Endometrial microvascular endothelial cells (primary cell): ENCODE data around the gene KREMEN2. TPM values are rescaled to one million over a fixed set of nuclear protein-coding genes. Genes with fewer than 3 reads are reported as not detected.

Source experiments
- in situ Hi-C: cut with HindIII; loops from 2 replicates; pipeline ENCODE4 v1.10.0; 2017; ENCODE audit warnings: low sequenced_read_pairs, low pct_unique_long_range_greater_than_20kb; ENCODE audit errors: inconsistent ontology term
- total RNA-seq: library from RNA; depleted of rRNA; stranded (reverse); fragments of >200 nt; gene quantifications from one replicate; pipeline ENCODE4 v1.2.3, GENCODE V29; 2015; ENCODE audit errors: inconsistent ontology term

KREMEN2 gene
- total RNA-seq, 1 donor from 2014 or later, result not detected

DNA sequence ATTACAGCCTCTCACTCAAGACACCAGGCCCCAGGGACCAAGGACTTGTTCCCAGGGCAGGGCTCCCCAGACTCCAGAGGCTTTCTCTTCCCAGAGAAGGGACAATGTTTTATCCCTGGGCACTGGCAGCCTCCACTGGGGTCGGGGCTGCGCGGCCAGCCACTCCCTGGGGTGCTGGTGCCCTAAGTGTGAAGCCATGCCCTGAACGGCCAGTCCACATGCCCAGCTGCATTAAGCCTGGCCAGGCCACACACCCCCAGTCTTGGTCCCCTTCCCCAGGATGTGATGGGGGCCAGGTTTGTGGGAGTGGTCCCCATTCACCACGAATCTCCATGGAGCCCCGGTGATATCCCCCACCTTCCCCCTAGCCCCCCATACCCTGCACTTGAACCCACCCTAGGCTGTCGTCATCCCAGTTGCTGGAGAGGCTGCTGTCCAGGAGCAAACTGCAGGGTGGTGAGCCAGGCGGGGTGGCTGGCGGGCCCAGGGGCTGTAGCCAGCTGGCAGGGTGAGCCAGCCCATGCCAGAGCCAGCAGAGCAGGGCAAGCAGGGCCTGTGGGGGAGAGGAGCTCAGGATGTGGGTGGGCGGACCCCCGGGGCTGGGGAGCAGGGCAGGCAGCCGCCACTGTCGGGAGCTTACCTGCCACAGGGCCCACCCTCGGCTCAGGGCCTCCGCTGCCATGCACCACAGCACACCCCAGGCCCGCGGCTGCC, 9.7 kb downstream of the KREMEN2 start:
- in situ Hi-C loops, result no loop called here

DNA sequence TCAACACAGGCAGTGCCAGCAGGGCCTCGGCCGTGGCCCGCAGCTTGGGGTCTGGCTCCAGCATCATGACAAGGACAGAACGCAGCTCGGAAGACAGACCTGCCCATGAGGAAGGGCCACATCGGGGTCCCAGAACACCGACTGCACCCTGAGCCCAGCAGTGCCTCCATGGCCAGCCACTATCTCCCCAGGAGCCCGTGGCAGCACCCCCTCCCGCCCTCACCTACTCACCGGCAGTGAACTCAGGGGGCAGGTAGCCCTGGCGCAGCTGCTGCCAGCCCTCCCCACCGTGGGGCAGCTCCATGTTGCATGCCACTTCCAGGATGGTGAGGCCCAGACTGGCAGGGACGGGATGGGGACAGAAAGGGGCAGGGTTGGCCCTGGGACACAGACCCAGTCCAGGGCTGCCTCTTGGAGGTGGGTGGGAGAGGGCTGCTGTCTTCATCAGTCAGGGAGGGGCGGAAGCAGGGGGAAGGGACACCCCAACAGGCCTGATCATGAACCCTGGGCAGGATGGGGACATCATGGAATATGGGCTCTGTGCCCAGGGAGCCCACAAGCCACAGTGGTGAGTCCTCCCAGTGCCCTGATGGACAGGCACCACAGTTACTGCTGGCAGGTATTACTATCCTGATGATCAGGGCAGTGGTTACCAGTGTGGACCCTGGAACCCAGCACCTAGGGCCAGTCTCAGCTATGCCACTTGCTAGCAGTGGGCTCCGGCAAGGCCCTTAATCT, 10.4 kb downstream of the KREMEN2 start:
- in situ Hi-C loops, result no loop called here

DNA sequence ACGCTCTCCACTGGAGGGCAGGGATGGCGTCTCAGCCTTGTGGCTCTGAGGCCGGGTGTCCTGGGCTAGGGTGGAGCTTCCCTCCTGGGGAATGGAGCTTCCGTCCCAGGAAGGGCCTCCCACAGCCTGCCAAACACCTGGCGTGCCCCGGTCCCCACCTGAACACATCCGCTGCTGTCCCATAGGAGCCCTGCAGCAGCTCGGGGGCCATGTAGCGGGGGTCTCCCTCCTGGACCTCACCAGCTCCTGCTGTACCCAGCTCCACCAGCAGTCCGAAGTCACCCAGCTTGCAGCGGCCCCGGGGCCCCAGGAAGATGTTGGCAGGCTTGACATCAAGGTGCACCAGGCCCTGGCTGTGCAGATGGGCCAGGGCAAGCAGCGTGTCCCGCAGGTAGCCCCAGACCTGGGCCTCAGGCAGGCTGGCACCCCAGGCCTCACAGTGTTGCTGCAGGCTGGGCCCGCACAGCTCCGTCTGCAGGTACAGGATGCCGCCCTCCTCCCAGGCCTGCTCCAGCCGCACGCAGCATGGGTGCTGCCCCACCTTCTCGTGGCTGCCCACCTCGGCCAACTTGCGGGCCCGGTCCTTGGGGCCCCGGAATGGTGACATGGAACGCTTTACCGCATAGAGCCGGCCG, 11.2 kb downstream of the KREMEN2 start:
- in situ Hi-C loops, result no loop called here

DNA sequence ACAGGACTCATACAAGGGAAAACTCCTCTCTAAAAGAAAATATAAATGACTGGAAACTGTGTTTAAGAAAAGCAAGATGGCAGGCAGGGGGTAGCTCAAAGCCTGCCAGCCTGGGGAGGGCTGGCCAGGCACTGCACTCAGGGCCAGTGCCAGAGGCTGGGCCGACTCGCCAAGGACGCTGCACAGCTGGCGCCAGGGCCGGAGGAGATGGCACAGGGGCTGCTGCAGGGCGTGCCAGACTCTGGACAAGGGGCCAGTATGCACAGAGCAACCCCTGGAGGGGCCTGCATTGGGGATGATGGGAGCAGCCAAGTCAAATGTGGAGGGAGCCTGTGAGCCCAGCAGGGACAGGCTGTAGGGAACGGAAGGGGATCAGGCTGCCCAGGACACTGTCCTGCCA, 12.1 kb downstream of the KREMEN2 start:
- in situ Hi-C loops, result no loop called here

DNA sequence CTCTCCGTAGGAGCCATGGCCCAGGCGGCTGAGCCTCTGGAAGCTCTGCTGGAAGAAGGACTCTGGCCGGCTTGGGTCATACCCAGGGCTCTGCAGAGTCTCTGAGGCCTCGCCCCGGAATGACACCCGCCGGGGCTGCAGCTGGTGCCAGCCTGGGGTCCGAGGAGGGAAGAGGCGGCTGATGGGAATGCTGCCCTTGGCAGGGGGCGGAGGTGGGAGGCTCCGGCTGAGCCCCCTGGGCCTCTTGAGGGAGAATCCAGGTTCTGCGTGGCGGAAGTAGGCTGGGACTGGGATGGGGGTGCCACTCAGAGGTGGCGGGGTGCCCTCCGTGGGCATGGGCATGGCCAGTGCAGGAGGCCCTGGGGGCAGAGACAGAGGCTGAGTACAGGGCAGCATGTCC, 12.6 kb downstream of the KREMEN2 start:
- in situ Hi-C loops, result no loop called here

DNA sequence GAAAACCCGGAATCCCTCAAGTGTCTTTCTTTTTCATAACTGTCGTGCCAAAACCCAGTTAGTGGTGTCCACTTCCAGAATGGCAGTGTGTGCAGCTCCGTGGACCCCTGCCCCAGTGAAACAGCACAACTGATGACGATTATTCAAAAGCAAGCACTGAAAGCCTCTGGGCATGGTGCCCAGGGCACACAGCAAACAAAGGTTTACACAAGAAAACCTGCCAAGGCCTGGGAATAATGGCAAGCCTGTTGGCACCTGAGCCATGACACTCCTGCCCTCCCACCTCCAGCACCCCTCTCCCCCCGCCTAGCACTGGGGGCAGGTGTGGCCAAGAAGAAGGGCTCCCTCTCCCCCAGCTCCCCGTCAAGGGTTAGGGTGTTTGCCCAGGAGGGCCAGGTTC, 13.4 kb downstream of the KREMEN2 start:
- in situ Hi-C loops, result no loop called here

DNA sequence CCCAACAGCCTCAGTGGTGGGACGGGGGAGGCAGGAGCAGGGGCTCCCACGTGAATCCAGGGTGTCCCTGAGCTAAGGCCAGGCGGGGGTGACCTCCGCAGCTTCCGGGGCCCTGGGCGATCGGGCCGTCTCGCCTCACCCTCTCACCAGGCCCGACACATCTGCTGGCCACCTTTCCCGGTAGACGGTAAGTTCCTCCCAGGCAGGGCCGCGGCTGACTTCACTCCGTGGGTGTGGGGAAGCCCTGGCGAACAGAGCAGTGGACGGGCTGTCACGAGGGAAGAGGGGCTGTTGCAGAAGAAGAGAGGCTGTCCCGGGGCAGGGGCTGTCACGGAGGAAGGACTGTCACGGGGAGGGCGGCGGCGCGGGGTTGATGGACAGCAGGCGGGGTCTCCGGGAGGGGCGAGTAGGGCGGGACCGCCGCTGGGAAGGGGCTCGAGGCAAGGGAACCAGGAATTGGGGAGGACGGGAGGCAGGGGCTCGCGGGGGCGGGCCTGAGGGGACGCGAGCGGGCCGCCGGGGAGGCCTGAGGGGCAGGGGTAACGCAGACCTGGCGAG, 15.7 kb downstream of the KREMEN2 start:
- in situ Hi-C loops, result no loop called here

DNA sequence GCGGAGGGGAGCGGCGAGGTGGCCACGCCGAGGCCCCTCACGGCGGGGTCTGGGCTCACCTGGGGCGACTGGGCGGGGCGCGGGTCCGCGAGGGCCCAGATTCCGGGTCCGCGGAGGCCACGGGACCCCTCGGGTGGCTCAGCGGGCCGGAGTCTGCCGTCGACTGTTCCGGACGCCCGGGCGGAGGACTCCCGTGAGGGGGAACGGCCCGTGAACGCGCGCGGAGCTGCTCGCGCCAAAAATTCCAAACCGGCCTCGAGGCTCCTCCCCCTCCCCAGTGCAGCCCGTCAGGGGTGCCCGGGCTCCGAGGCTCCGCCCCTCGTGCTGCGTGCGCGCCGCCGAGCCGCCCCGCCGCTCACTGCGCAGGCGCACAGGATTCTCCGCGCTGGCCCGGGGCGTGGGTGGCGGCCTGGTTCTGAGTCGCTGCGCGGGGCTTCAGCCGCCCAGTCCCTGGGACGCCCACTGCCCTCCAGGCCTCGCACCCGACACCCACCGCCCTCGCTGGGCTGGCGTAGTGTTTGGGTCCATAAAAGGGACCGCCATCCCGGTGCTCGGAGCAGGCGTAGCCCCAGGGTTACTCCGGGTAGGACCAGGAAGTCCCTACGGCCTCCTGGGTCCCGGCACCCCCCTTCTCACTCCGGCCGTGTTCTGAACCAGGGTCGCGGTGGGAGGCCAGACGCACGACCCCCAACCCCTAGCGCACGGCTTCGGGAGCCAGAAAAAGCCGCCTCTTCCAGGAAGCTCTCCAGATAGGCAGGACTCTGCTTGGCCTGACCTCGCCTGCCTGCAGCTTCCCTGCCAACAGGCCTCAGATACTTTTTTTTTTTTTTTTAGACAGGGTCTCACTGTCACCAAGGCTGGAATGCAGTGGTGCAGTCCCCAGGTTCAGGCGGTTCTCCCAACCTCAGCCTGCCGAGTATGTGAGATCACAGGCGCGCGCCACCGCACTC, 16.4 kb downstream of the KREMEN2 start, which contains the start of gene PKMYT1:
Gene PKMYT1 (minus strand): TSS at position 220 of the 950 bp plus-strand sequence. CDS start 789 bp downstream, outside the sequence.
- in situ Hi-C loops, result no loop called here

DNA sequence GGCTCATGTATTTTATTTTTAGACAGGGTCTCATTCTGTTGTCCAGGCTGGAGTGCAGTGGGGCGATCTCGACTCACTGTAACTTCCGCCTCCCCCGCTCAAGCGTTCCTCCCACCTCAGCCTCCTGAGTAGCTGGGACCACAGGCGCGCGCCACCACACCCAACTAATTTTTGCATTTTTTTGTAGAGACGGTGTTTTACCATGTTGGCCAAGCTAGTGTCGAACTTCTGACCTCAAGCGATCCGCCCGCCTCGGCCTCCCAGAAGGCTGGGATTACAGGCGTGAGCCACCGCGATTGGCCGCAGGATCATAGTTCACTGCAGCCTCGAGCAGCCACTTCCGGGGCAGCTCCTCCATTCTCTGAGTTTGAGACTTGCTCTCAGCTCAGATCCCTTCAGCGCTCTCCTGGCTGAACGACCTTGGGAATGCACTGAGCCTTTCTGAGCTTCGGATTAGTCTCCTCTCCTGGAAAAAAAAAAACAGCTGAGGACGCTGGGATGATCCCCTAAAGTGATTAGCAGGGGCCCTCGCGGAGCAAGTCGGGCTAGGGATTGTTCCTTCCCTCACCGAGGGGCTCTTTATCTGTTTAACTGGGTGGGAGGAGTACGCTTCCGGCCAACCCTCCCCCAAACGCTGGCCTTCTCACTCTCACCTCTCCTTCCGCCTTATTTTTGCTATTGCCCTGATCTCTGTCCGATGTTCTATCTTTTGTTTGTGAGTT, 17.3 kb downstream of the KREMEN2 start:
- in situ Hi-C loops, result no loop called here

DNA sequence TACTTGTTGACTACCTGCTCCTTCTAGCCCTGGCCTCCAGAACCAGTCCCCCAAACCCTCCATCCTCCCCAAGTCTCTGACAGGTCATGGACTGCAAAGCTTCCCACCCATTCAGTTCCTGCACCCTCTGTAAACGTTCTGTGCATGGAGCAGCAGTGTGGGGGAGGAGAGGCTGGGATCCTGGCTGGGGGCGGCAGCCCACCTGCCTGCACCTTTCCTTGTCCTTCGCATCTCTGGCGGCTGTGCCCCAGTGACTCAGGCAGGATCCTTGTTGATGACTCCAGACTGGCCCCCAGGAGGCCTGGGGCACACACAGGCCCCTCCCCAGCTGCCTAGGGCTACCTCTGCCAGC, 17.8 kb downstream of the KREMEN2 start:
- in situ Hi-C loops, result no loop called here

DNA sequence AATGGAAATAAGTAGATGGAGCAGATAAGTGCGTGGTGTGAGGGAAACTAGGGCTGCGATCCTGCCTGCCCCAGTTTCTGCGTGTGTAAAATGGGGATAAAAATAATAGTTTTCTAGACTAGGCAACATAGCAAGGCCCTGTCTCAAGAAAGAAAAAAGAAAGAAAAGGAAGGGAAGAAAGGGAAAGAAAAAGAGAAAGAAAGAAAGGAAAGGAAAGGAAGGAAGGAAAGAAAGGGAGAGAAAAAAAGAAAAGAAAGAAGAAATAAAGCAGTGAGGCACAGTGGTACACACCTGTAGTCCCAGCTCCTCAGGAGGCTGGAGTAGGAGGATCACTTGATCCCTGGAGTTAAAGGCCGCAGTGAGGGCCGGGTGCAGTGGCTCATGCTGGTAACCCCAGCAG, 18.3 kb downstream of the KREMEN2 start:
- in situ Hi-C loops, result no loop called here

DNA sequence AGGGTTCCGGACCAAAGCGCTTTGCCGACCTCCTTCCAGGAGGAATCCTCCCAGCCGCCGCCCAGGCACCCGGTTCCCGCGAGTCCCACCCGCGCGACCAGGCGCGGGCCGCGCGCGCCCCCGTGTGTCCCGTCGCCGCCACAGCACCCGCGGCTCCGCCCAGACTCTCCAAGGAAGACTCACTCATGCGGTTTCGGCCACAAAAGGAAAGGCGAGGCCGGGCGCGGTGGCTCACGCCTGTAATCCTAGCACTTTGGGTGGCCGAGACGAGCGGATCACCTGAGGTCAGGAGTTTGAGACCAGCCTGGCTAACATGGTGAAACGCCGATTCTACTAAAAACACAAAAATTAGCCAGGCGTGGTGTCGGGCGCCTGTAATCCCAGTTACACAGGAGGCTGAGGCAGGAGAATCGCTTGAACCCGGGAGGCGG, 19.6 kb downstream of the KREMEN2 start:
- in situ Hi-C loops, result no loop called here

DNA sequence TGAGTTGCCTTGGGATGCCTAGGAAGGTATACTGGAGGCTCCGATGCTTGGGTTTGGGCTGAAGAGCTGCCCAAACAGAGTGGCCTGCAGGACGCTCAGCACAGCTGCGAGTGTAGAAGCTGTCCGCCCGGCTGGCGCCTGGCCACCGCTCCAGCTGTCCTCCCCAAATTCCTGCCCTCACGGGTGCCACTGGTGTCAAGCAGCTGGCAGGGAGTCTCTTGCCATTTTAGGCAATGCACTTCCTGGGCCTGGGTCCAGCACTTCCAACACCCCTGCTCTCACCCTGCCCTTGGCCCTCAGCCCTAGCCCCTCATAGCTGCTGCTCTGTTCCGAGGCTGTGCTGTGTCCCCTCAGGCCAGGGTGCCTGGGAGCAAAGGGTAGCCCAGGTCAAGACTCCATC, 21.4 kb downstream of the KREMEN2 start:
- in situ Hi-C loops, result no loop called here

DNA sequence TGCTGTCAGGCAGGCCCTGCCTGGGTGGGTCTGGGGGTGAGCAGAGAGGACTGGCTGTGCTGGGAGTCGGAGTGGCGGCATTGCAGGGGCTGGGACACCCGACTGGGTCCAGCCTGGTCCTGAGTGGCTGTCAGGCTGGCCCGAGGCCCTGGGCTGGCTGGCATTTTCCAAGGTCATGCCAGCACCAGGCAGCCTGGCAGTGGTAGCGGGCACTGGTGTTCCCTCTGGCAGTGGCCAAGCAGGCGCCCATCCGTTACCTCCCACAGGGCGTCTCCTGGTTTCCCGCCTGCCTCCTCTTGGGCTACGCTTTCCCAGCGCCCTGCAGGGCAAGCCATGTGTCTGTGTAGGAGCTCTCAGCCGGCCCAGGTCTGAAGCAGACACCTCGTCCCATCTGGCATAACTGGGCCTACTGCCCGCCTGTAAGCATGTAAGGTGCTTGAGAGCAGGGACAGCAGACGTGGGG, 21.8 kb downstream of the KREMEN2 start:
- in situ Hi-C loops, result no loop called here

DNA sequence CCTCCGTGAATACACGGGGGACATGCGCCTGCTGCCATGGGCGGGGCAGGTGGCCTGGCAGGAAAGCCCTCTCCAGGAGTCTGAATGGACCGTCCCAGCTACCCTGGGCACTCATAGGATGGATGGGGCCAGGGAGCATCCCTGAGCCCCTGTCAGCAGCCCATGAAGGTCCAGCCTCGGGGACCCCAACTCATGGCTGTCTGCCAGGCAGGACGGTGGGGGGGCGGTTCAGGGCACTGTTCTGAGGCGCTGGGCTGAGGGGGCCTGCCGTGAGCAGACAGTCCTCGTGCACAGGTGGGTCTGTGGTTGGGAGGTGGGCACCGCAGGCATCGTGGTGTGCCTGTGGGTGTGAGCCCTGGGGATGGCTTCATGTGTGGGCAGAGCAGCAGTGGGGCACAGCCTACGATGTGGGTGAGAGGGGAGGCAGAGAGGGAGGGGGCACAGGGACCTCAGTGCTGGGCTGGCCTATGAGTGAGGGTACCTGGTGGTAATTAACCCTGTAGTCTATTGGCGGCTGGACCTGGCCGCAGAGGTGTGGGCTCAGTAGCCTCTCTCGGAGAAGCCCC, 22.6 kb downstream of the KREMEN2 start:
- in situ Hi-C loops, result no loop called here

DNA sequence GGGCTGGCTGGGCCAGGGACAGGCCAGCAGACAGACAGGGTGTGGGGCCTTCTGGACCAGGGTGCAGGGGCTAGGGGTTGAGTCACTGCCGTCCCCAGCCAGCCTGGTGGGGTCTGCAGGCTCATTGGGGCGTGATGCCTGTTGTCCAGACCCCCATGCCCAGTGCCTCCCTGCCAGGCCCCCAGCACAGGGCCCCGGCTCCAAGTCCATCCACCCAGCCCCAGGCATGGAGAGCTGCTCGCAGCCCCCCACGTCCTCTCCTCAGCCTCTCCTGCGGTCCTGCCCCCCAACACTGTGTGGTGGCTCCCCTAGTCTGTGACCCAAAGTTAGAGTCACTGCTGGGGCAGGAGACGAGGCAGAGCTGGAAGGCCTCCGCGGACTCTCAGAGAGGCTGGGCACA, 23.2 kb downstream of the KREMEN2 start:
- in situ Hi-C loops, result no loop called here

DNA sequence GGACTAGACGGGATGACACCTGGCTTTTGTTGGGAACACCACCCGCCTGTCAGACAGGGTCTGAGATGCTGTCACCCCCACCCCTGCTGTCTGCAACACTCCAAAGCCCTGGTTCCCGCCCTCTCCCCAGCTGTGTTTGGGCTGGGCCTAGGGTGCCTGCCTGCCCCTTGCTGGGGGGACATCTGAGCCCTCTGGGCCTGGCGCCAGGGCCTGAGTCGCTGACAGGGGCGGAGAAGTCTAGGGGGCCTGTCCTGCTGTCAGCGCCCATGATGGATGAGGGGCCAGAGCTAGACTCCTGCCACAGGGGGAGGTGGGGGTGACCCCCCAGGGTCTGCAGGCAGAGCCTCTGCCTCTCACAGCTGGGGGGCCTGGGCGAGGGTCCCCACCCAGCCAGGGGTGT, 23.8 kb downstream of the KREMEN2 start:
- in situ Hi-C loops, result no loop called here
